ENCODE data around the gene MACROH2A2.
"Not testable (repeated sequence)": the region's sequence is repeated elsewhere in the genome, so short reads cannot be mapped to it uniquely, and the experiment has no call there.

The MACROH2A2 gene

GRCh38 chr10:70068925-70069324 lies 16.3 kb downstream of the MACROH2A2 start:
- DNase-seq: no peak

- no peak for DNase-seq
These were observed 16.7 kb downstream of the MACROH2A2 start for GRCh38 chr10:70069346-70069745.

GRCh38 chr10:70070834-70071233 lies 18.2 kb downstream of the MACROH2A2 start:
- no peak for DNase-seq

GRCh38 chr10:70074165-70074564 lies 21.5 kb downstream of the MACROH2A2 start:
- DNase-seq: no peak

- no peak for DNase-seq
These were observed 22.3 kb downstream of the MACROH2A2 start for GRCh38 chr10:70074971-70075370.

- no peak for DNase-seq
These were observed 25.7 kb downstream of the MACROH2A2 start for GRCh38 chr10:70078329-70078728.

GRCh38 chr10:70078937-70079336 lies 26.3 kb downstream of the MACROH2A2 start:
- no peak for DNase-seq

GRCh38 chr10:70080789-70081188 lies 28.1 kb downstream of the MACROH2A2 start:
- not testable (repeated sequence) for DNase-seq

- DNase-seq: no peak
These were observed 31.5 kb downstream of the MACROH2A2 start for GRCh38 chr10:70084189-70084588.

GRCh38 chr10:70085975-70086613 lies 33.4 kb downstream of the MACROH2A2 start:
- no peak for DNase-seq

- DNase-seq: no peak
These were observed 35.1 kb downstream of the MACROH2A2 start for GRCh38 chr10:70087616-70088307.

- no peak for DNase-seq
These were observed 35.7 kb downstream of the MACROH2A2 start for GRCh38 chr10:70088308-70088698.

GRCh38 chr10:70090013-70090412 lies 37.4 kb downstream of the MACROH2A2 start:
- no peak for DNase-seq

GRCh38 chr10:70090951-70091350 lies 38.3 kb downstream of the MACROH2A2 start:
- DNase-seq: no peak

GRCh38 chr10:70092389-70092718 lies 39.7 kb downstream of the MACROH2A2 start:
- no peak for DNase-seq

GRCh38 chr10:70093335-70093944 lies 40.8 kb downstream of the MACROH2A2 start:
- DNase-seq: no peak

GRCh38 chr10:70094250-70094649 lies 41.6 kb downstream of the MACROH2A2 start:
- no peak for DNase-seq

- no peak for DNase-seq
These were observed 43.5 kb downstream of the MACROH2A2 start for GRCh38 chr10:70096016-70096704.

GRCh38 chr10:70096705-70097420 lies 44.2 kb downstream of the MACROH2A2 start:
- DNase-seq: no peak

GRCh38 chr10:70097459-70097858 lies 44.8 kb downstream of the MACROH2A2 start:
- no peak for DNase-seq

- DNase-seq: no peak
These were observed 45.6 kb downstream of the MACROH2A2 start for GRCh38 chr10:70098271-70098670.

- DNase-seq: not testable (repeated sequence)
These were observed 48.5 kb downstream of the MACROH2A2 start for GRCh38 chr10:70101068-70101562.

GRCh38 chr10:70101668-70102067 lies 49.0 kb downstream of the MACROH2A2 start:
- DNase-seq: no peak
